ENCODE measurements around the gene CDC37.

DNA sequence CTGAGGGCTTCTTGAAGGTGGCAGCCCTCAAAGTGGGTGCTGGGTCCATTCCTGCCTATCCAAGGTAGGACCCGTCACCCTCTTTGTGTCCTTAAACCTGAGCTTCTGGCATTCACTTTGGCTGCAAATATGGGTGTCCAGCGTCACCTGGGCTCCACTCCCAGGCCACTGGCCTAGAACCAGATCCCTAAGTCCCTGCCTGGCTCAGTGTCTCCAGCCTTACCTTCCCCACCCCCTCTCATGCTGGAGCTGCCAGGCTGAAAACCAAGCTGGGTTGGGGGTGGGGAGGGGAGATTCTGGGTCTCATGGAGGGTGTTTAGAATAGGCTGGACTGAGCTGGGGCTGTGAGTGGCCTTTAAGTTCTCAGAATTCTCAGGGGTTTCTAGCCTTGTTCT, 29.4 kb upstream of the CDC37 start:
- TF ChIP-seq ZNF114 (CRISPR knock-in tag; IDR thresholded peaks at IDR 0.05) (no peak), POLR2AphosphoS5 (IDR thresholded peaks at IDR 0.05; ENCODE audit: low read depth) (no peak), CREB1 (CRISPR knock-in tag; IDR thresholded peaks at IDR 0.05; ENCODE audit: low read depth) (no peak), EZH2phosphoT487 (IDR thresholded peaks at IDR 0.05; ENCODE audit: unreplicated experiment) (no peak)
- TF ChIP-seq, protein P1, sequence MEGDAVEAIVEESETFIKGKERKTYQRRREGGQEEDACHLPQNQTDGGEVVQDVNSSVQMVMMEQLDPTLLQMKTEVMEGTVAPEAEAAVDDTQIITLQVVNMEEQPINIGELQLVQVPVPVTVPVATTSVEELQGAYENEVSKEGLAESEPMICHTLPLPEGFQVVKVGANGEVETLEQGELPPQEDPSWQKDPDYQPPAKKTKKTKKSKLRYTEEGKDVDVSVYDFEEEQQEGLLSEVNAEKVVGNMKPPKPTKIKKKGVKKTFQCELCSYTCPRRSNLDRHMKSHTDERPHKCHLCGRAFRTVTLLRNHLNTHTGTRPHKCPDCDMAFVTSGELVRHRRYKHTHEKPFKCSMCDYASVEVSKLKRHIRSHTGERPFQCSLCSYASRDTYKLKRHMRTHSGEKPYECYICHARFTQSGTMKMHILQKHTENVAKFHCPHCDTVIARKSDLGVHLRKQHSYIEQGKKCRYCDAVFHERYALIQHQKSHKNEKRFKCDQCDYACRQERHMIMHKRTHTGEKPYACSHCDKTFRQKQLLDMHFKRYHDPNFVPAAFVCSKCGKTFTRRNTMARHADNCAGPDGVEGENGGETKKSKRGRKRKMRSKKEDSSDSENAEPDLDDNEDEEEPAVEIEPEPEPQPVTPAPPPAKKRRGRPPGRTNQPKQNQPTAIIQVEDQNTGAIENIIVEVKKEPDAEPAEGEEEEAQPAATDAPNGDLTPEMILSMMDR (conservative IDR thresholded peaks at IDR 0.05; ENCODE audit: low read depth in 2 of 2): no peak
- TF ChIP-seq, protein P2, sequence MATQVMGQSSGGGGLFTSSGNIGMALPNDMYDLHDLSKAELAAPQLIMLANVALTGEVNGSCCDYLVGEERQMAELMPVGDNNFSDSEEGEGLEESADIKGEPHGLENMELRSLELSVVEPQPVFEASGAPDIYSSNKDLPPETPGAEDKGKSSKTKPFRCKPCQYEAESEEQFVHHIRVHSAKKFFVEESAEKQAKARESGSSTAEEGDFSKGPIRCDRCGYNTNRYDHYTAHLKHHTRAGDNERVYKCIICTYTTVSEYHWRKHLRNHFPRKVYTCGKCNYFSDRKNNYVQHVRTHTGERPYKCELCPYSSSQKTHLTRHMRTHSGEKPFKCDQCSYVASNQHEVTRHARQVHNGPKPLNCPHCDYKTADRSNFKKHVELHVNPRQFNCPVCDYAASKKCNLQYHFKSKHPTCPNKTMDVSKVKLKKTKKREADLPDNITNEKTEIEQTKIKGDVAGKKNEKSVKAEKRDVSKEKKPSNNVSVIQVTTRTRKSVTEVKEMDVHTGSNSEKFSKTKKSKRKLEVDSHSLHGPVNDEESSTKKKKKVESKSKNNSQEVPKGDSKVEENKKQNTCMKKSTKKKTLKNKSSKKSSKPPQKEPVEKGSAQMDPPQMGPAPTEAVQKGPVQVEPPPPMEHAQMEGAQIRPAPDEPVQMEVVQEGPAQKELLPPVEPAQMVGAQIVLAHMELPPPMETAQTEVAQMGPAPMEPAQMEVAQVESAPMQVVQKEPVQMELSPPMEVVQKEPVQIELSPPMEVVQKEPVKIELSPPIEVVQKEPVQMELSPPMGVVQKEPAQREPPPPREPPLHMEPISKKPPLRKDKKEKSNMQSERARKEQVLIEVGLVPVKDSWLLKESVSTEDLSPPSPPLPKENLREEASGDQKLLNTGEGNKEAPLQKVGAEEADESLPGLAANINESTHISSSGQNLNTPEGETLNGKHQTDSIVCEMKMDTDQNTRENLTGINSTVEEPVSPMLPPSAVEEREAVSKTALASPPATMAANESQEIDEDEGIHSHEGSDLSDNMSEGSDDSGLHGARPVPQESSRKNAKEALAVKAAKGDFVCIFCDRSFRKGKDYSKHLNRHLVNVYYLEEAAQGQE (IDR thresholded peaks at IDR 0.05; ENCODE audit: unreplicated experiment): no peak
